GM10248 (cell line): ENCODE data around the gene NETO1.

Experiments
- CTCF ChIA-PET: fragments of 300-600 bp; sonication (Branson Sonifier 250); formaldehyde crosslinking; extraction: SDS; loops from one replicate; lab custom pipeline; 2021; ENCODE audit warnings: antibody characterized with exemption; lab: Yijun Ruan, JAX
- POLR2A ChIA-PET: fragments of 350-650 bp; sonication (Branson Sonifier 250); formaldehyde crosslinking; extraction: SDS; loops from one replicate; lab custom pipeline; 2020; ENCODE audit warnings: antibody characterized with exemption; lab: Yijun Ruan, JAX
- DNase-seq: peaks from one replicate; pipeline ENCODE4 v3.0.0; 2012; ENCODE audit errors: extremely low spot score
- TF ChIP-seq, protein P1 (sequence below): IDR thresholded peaks from 2 replicates; pipeline ENCODE4 v1.5.1; 2012; ENCODE audit warnings: mild to moderate bottlenecking, low read depth; ENCODE audit errors: extremely low read depth, missing control alignments, control extremely low read depth

NETO1 gene

DNA sequence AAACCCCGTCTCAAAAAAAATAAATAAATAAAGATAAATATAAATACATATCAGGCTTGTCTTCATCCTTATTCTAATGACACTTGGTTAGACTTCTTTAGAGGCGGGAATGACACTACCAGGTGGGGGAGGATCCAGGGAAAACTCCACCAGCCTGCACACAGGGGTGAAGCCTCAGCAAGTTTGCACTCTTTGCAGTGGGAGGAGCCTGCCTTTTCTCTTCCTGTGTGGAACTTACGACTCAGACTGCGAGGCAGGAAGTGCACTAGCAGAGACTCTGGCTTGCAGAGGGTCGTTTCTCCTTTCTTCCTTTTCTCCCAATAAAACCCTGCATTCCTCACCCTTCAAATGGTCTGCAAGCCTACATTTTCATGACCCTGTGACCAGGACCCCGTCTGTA, 170.1 kb downstream of the NETO1 start:
- CTCF ChIA-PET: interaction anchor here (1.8 kb wide), 1 partner anchor 12 kb away, joined by 5 read pairs; no protein-coding TSS in a partner anchor
- DNase-seq: no peak
- TF ChIP-seq, protein P1, sequence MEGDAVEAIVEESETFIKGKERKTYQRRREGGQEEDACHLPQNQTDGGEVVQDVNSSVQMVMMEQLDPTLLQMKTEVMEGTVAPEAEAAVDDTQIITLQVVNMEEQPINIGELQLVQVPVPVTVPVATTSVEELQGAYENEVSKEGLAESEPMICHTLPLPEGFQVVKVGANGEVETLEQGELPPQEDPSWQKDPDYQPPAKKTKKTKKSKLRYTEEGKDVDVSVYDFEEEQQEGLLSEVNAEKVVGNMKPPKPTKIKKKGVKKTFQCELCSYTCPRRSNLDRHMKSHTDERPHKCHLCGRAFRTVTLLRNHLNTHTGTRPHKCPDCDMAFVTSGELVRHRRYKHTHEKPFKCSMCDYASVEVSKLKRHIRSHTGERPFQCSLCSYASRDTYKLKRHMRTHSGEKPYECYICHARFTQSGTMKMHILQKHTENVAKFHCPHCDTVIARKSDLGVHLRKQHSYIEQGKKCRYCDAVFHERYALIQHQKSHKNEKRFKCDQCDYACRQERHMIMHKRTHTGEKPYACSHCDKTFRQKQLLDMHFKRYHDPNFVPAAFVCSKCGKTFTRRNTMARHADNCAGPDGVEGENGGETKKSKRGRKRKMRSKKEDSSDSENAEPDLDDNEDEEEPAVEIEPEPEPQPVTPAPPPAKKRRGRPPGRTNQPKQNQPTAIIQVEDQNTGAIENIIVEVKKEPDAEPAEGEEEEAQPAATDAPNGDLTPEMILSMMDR: no peak
- POLR2A ChIA-PET: no interaction called here

DNA sequence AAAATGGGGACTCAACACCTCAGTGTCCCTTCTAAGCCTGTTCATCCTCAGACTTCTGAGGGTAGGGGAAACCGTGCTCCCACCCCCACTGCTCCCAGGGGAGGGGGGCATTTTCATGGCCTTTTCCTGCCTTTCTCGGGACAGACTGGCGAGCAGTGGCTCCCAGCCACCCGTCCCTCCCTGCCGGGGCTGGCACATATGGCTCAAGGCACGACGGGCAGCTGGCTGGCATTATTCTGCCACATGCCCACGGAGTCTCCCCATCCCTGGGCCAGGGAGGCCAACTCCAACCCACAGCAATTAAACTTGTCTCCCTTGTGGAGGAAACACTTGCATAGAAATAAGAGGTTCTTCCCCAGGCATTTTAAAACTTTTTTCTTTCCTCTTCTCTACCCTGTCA, 175.2 kb downstream of the NETO1 start:
- TF ChIP-seq, protein P1: no peak
- DNase-seq: no peak
- ChIA-PET CTCF (no interaction called here), POLR2A (no interaction called here)
